Measurements from ENCODE around the gene TRIM34.
"Not testable (repeated sequence)": the region's sequence is repeated elsewhere in the genome, so short reads cannot be mapped to it uniquely, and the experiment has no call there.

Gene TRIM34

GRCh38 chr11:5686426-5686825, 61.6 kb downstream of the TRIM34 start:
- no peak for DNase-seq

GRCh38 chr11:5688482-5688881, 63.7 kb downstream of the TRIM34 start:
- DNase-seq = no peak

GRCh38 chr11:5689551-5689983, 64.8 kb downstream of the TRIM34 start, which contains the start of gene TRIM22:
TRIM22 (plus strand) TSS chr11:5689790; CDS start chr11:5696233, 6,443 bp downstream.
- DNase-seq = peak; percentile 63

GRCh38 chr11:5690216-5690615, 65.4 kb downstream of the TRIM34 start:
- DNase-seq = no peak

- no peak for DNase-seq
Observed at GRCh38 chr11:5690736-5691135, 65.9 kb downstream of the TRIM34 start.

GRCh38 chr11:5691238-5691963, 66.6 kb downstream of the TRIM34 start:
- not testable (repeated sequence) for DNase-seq

GRCh38 chr11:5691964-5692361, 67.2 kb downstream of the TRIM34 start:
- no peak for DNase-seq

All from CD4-positive, alpha-beta T cell treated with Interleukin-6 for 4 hours (primary cell).